Natural killer cell (primary cell): ENCODE results near the gene ACRBP. TPM values are rescaled to one million over a fixed set of nuclear protein-coding genes. Genes with fewer than 3 reads are reported as not detected.

Experiments used
- ATAC-seq, 3 donors: fragments of 150-1000 bp in 2 of 3; fragments of 200-7000 bp in 1 of 3; cut with Tn5 transposase; 1 replicate in 1 of 3; 2 replicates in 2 of 3; pipeline ENCODE4 v1.10.0; 2021; ENCODE audit warnings: mild to moderate bottlenecking in 2 of 3, moderate library complexity in 2 of 3
- DNase-seq, 2 donors: peaks; one replicate each; pipeline versions ENCODE4 v3.0.0 to v3.0.0-alpha.2; 2013 to 2021; ENCODE audit warnings: mixed read lengths in 1 of 2
- H3K27ac ChIP-seq: one replicate; pipeline ENCODE4 v1.5.1; 2013; ENCODE audit warnings: mild to moderate bottlenecking, low read length
- H3K27me3 ChIP-seq: one replicate; pipeline ENCODE4 v1.6.1; 2013; ENCODE audit warnings: low read length; ENCODE audit not compliant: control insufficient read depth, insufficient read depth
- H3K36me3 ChIP-seq: one replicate; pipeline ENCODE4 v1.6.1; 2013; ENCODE audit warnings: low read length; ENCODE audit not compliant: control insufficient read depth, insufficient read depth
- H3K4me1 ChIP-seq: one replicate; pipeline ENCODE4 v1.6.1; 2013; ENCODE audit warnings: low read length; ENCODE audit not compliant: control insufficient read depth, insufficient read depth
- H3K4me3 ChIP-seq: one replicate; pipeline ENCODE4 v1.5.1; 2013; ENCODE audit warnings: low read length
- H3K9me3 ChIP-seq: one replicate; pipeline ENCODE4 v1.6.1; 2013; ENCODE audit warnings: low read length; ENCODE audit not compliant: control insufficient read depth, insufficient read depth
- H3K27ac Mint-ChIP-seq, 2 donors: one replicate each; pipeline ENCODE4 v1.8.0; 2022; ENCODE audit warnings: mild to moderate bottlenecking in 2 of 2, mixed read lengths in 2 of 2, moderate library complexity in 1 of 2
- H3K27me3 Mint-ChIP-seq, 2 donors: one replicate each; pipeline ENCODE4 v1.8.0; 2022; ENCODE audit warnings: low read depth in 2 of 2, mixed read lengths in 2 of 2
- H3K36me3 Mint-ChIP-seq: one replicate; pipeline ENCODE4 v1.8.0; 2022; ENCODE audit warnings: mixed read lengths
- H3K4me1 Mint-ChIP-seq, 2 donors: one replicate each; pipeline ENCODE4 v1.8.0; 2022; ENCODE audit warnings: mixed read lengths in 2 of 2
- H3K4me3 Mint-ChIP-seq: one replicate; pipeline ENCODE4 v1.8.0; 2022; ENCODE audit warnings: mild to moderate bottlenecking, moderate library complexity, mixed read lengths
- H3K9me3 Mint-ChIP-seq, 2 donors: one replicate each; pipeline ENCODE4 v1.8.0; 2022; ENCODE audit warnings: mixed read lengths in 2 of 2
- CTCF ChIP-seq: fragments of 200-600 bp; IDR thresholded peaks from one replicate; pipeline ENCODE4 v1.8.0; 2022; ENCODE audit warnings: antibody characterized with exemption
- WGBS: methylation state at CpG from one replicate; pipeline ENCODE4 v1.1.7; 2013; ENCODE audit warnings: missing lambda C conversion rate; ENCODE audit not compliant: insufficient coverage; 5-methylcytosine and 5-hydroxymethylcytosine counted together
- intact Hi-C: fragments of 100-400 bp; cut with micrococcal nuclease; formaldehyde crosslinking; loops from one replicate; pipeline ENCODE4 v1.14.2; 2022
- total RNA-seq, 4 donors: library from RNA; stranded (reverse); fragments of 120-200 nt in 1 of 4; gene quantifications; one replicate each; pipeline versions ENCODE4 v1.2.3 to v1.2.4, GENCODE V29; 2013 to 2022

Gene ACRBP
- total RNA-seq, 3 donors from 2014 or later (not counting 1 experiment from before 2014, with no cell fraction given): 2.1 to 12.2 (median 4.7) TPM

- peaks cover 44% of the 10 kb centered on the region for H3K36me3 ChIP-seq
- ATAC-seq (no peak), DNase-seq (no peak)
- H3K4me3 Mint-ChIP-seq: no peak overlapping the region
- no peaks in the 10 kb centered on the region for H3K27me3 Mint-ChIP-seq
- no peaks in the 10 kb centered on the region for H3K9me3 Mint-ChIP-seq
- 94% methylated on average over 2 of the region's 2 CpGs for WGBS
- no peak overlapping the region for H3K27ac ChIP-seq
- H3K27ac Mint-ChIP-seq: peak overlapping the region in 1 of 2 donors; percentile 36
- intact Hi-C loops: no loop called here
- no peaks in the 10 kb centered on the region for H3K27me3 ChIP-seq
- no peaks in the 10 kb centered on the region for H3K9me3 ChIP-seq
- H3K4me1 ChIP-seq: peaks cover 9% of the 10 kb centered on the region
- H3K36me3 Mint-ChIP-seq: peaks cover 17% of the 10 kb centered on the region
- no peak overlapping the region for H3K4me3 ChIP-seq
- peaks cover 27 to 29% of the 10 kb centered on the region in 2 donors for H3K4me1 Mint-ChIP-seq
- TF ChIP-seq CTCF: no peak
These were observed 19.0 kb upstream of the ACRBP start for GRCh38 chr12:6666211-6666610.

GRCh38 chr12:6664902-6665301 lies 17.7 kb upstream of the ACRBP start:
- intact Hi-C loops: no loop called here
- Histone ChIP-seq H3K36me3 (peaks cover 31% of the 10 kb centered on the region), H3K27me3 (no peaks in the 10 kb centered on the region), H3K4me3 (no peak overlapping the region), H3K27ac (no peak overlapping the region), H3K4me1 (peaks cover 9% of the 10 kb centered on the region), H3K9me3 (no peaks in the 10 kb centered on the region)
- Mint-ChIP-seq H3K4me3 (no peak overlapping the region), H3K9me3 (no peaks in the 10 kb centered on the region), H3K36me3 (peaks cover 8% of the 10 kb centered on the region), H3K4me1 (peaks cover 27 to 29% of the 10 kb centered on the region in 2 donors), H3K27me3 (no peaks in the 10 kb centered on the region), H3K27ac (peak overlapping the region; percentile 93 to 95)
- ATAC-seq: no peak
- no peak for DNase-seq
- no peak for TF ChIP-seq CTCF
- 69% methylated on average over 2 of the region's 2 CpGs for WGBS

DNA sequence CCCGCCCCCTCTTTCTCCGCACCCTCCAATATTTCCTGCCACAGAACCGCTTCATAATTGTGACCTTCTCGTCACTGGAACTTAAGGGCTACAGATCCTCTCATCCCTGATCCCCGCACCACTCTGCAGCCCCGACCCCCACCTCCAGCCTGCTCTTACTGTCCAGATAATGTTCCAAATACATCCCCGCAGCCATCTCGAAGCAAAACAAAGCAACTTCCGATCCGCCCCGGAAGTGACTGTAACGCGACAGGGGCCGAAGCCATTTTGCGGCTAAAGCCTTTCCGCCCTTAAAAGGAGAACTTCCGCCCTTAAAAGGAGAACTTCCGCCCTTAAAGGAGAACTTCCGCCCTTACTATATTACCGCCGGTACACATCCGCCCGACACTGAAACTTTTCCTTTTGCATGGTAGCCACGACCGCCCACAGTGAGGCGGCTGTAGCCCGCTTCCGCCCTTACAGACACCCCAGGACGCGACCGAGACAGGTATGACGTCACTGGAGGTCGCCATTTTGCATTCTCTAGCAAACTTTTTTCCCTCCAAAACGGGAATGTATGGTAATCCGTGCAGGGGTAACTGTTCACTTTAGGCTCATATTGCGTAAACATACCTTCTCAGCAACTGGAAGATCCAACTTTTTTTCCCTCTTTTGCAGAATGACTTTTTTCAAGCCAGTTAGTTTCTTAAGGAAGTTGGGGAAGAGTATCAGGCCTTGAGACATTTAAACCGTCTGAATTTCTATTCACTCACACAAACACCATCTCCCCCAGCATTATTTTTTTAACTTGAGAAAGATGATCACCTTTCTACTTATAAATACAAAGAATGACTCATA lies 15.9 kb upstream of the ACRBP start, which contains the start of gene ING4:
ING4 (minus strand) TSS at position 214 of the 837 bp plus-strand sequence; CDS start at position 196, 18 bp downstream.
- peaks cover 6% of the 10 kb centered on the region for H3K36me3 Mint-ChIP-seq
- peaks cover 9% of the 10 kb centered on the region for H3K4me1 ChIP-seq
- H3K36me3 ChIP-seq: peaks cover 23% of the 10 kb centered on the region
- intact Hi-C loops: loop anchor here (1.0 to 2.0 kb wide), 7 partner anchors 26 to 189 kb away; partner anchors contain the start of genes LPAR5, MLF2, USP5 and ZNF384
- H3K4me1 Mint-ChIP-seq: peaks cover 27 to 38% of the 10 kb centered on the region in 2 donors
- H3K27ac Mint-ChIP-seq: peak within 1 kb of the TSS; percentile 93 to 95
- peak within 1 kb of the TSS; percentile 61 for H3K4me3 ChIP-seq
- H3K9me3 Mint-ChIP-seq: no peaks in the 10 kb centered on the region
- WGBS: 2% methylated on average over 37 of the region's 37 CpGs
- H3K27me3 Mint-ChIP-seq: no peaks in the 10 kb centered on the region
- TF ChIP-seq CTCF: no peak
- no peaks in the 10 kb centered on the region for H3K9me3 ChIP-seq
- peak within 1 kb of the TSS; percentile 96 for H3K4me3 Mint-ChIP-seq
- ATAC-seq (peak; percentile 97 to 100 (median 98)), DNase-seq (peak; percentile 92 to 99)
- H3K27me3 ChIP-seq: no peaks in the 10 kb centered on the region
- peak within 1 kb of the TSS; percentile 86 for H3K27ac ChIP-seq
